Effector CD4-positive, alpha-beta T cell (primary cell): ENCODE measurements around the gene SPRED3.
"Not testable (repeated sequence)": the region's sequence is repeated elsewhere in the genome, so short reads cannot be mapped to it uniquely, and the experiment has no call there.

Source experiments
- DNase-seq: peaks from one replicate; pipeline ENCODE4 v3.0.0-alpha.2; 2020
- total RNA-seq: gene quantifications from one replicate; lab custom pipeline; 2026; lab: John Stamatoyannopoulos, UW

The SPRED3 gene, protein sequence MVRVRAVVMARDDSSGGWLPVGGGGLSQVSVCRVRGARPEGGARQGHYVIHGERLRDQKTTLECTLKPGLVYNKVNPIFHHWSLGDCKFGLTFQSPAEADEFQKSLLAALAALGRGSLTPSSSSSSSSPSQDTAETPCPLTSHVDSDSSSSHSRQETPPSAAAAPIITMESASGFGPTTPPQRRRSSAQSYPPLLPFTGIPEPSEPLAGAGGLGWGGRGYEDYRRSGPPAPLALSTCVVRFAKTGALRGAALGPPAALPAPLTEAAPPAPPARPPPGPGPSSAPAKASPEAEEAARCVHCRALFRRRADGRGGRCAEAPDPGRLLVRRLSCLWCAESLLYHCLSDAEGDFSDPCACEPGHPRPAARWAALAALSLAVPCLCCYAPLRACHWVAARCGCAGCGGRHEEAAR
- 1.7 reads per million for total RNA-seq

- DNase-seq: no peak
Observed at GRCh38 chr19:38388349-38389100, at the start of gene SPRED3. Gene SPRED3 (plus strand): TSS chr19:38388697. CDS start chr19:38390303, 1,606 bp downstream.

DNA sequence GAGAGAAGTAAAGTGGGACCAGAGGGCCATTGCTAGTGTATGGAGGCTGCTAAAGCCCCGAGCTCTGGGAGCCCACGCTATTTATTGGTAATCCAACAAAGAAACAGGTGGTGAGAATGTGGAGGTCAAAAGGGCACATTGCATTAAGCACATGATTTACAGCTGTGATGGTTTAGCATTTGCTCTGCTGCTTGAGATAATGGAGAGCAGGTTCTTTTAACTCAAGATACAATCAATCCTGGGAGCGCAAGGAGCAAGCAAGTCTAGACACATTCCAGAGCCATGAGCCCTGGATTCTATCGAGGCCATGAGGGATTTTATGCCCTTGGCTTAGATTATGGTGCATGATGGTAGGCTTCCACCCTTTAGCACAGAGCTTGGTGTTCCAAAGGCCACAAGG lies 49.5 kb upstream of the SPRED3 start:
- DNase-seq: not testable (repeated sequence)

DNA sequence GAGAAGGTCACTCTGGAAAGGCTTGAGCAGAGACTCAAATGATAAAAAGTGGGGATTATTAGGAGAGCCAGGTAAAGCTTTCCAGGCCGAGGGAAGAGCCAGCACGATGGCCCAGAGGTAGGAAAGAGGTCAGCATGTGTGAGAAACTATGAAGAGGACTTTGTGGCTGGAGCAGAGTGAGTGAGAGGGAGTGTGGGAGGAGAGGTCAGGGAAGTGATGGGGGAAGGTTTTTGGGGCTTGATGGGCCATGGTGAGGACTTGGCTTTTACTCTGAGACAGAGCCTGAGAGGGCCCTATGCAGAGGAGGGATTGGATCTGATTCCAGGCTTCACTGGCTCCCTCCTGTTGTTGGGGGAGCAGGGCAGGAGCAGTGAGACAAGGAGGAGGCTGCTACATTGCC lies 47.6 kb upstream of the SPRED3 start:
- DNase-seq: no peak

GRCh38 chr19:38346837-38347236 lies 41.7 kb upstream of the SPRED3 start:
- no peak for DNase-seq

- DNase-seq: no peak
Observed at GRCh38 chr19:38350883-38351282, 37.6 kb upstream of the SPRED3 start.

DNA sequence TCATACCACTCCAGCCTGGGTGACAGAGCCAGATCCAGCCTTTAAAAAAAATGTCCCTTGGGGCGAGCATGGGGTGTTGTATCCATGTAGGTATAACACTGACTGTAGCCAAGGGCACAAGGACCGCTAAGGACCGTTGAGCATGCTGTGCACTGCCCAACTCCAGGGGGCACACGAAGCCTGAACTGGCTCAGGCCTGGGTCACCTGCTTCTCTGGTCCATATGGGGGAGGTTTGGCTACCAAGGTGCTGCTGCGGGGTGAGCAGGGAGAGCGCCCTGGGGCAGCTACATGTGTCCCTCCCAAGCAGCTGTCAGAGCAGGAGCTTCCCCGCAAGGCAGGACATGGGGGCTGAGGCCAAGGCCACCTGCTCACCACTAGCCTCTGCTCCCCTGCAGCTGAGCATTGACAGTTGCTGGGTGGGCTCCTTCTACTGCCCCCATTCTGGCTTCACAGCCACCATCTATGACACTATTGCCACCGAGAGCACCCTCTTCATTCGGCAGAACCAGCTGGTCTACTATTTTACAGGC lies 36.6 kb upstream of the SPRED3 start:
- DNase-seq: no peak

DNA sequence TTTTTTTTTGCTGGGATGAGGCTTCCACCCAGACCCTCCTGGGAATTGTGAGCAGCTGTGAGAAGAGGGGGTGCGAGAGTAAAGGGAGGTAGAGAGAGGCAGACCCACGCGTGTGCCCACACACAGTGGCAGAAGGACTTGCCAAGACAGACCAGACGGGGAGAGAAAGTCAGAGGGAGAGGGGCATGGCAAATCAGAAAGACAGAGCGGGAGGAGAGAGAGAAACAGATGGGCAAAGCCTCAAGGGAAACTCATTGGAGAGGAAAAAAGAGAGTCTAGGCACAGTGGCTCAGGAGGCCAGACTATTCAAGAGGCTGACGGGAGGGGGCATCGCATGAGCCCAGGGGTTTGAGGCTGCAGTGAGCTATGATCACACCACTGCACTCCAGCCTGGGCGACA lies 35.9 kb upstream of the SPRED3 start:
- DNase-seq: no peak

GRCh38 chr19:38355728-38356725 lies 32.5 kb upstream of the SPRED3 start:
- DNase-seq: no peak

DNA sequence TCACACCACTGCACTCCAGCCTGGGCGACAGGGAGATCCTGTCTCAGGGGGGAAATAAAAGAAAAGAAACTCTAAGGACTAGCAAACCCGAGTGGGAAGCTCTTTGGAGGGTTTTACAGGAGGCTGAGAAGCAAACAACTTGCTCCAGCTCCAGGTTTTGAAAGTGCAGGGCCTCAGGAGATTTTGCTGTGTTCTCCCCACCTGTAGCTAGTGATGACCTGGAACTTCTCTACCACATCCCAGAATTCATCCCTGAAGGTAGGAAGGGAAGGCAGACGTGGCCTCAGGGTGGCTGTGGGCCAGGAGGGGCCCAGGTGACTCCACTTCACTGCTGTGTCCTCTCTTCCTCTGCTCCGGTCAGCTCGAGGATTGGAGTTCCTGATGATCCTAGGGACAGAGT lies 30.4 kb upstream of the SPRED3 start:
- DNase-seq: no peak

GRCh38 chr19:38359242-38360021 lies 29.1 kb upstream of the SPRED3 start:
- no peak for DNase-seq

GRCh38 chr19:38360351-38360750 lies 28.1 kb upstream of the SPRED3 start:
- no peak for DNase-seq

GRCh38 chr19:38360839-38361631 lies 27.5 kb upstream of the SPRED3 start:
- no peak for DNase-seq

DNA sequence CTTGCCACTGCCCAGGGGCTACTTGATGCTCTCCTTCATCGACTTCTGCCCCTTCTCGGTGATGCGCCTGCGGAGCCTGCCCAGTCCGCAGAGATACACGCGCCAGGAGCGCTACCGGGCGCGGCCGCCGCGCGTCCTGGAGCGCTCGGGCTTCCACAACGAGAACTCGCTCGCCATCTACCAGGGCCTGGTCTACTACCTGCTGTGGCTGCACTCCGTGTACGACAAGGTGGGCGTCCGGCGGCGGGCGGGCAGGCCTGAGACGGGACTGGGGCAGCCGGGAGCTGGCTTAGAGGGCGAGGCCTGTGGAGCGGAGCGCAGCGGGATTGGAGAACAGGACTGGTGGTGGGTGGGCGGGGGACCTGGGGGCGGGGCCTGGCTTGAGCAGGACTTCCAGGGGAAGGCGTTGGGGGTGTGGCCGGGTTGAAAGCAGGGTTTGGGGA lies 26.8 kb upstream of the SPRED3 start:
- peak; percentile 46 for DNase-seq

GRCh38 chr19:38362076-38362945 lies 26.2 kb upstream of the SPRED3 start:
- peak; percentile 34 for DNase-seq

- not testable (repeated sequence) for DNase-seq
Observed at GRCh38 chr19:38362946-38363688, 25.4 kb upstream of the SPRED3 start.

DNA sequence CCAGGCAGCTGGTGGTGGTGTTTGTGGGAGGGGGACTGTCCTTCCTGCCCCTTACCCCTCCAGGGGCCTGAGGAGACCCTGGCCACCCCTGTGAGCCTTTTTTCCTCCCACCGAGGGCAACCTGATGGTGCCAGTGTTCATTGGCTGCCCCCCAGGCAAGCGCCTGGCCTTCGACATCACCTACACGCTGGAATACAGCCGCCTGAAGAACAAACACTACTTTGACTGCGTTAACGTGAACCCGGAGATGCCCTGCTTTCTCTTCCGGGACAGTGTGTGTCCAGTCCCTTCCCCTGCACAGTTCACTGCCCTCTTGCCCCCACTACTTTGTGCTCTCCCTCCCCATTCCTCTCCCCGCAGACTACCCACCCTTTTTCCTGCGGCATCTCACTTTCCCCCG lies 21.5 kb upstream of the SPRED3 start:
- no peak for DNase-seq

GRCh38 chr19:38369584-38369983 lies 18.9 kb upstream of the SPRED3 start:
- DNase-seq: no peak

DNA sequence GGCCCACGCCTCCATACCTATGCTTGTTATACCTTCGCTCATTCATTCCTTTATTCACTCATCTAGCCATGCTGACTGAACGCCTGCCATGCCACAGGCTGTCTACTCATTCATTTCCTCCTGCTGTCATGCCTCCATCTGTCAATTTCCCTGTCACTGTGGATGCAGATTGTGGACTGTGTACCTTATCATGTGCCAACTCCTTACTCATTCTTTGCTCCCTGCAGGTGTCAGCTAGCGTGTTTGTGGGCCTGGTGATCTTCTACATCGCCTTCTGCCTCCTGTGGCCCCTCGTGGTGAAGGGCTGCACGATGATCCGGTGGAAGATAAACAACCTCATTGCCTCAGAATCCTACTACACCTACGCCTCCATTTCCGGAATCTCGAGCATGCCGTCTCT lies 18.2 kb upstream of the SPRED3 start:
- no peak for DNase-seq

GRCh38 chr19:38371081-38371480 lies 17.4 kb upstream of the SPRED3 start:
- no peak for DNase-seq
